Smooth muscle cell of the umbilical artery (primary cell): ENCODE measurements around the gene INTS12. TPM values are rescaled to one million over a fixed set of nuclear protein-coding genes. Genes with fewer than 3 reads are reported as not detected.

Experiments used
- total RNA-seq: library from RNA; depleted of rRNA; stranded (reverse); fragments of >200 nt; gene quantifications from 2 replicates; pipeline ENCODE4 v1.2.3, GENCODE V29; 2014

INTS12 gene
- total RNA-seq: 17.2 TPM in 2 replicates

GRCh38 chr4:105708181-105709080, at the start of gene INTS12, which contains the start of gene GSTCD:
INTS12 (minus strand) TSS chr4:105708689; CDS start chr4:105700005, 8,684 bp downstream.
GSTCD (plus strand) TSS chr4:105708784; CDS start chr4:105717614, 8,830 bp downstream.

Other genes starting within 250 kb of the INTS12 start
- gene PPA2, start 234.6 kb downstream of the INTS12 start, total RNA-seq: 71.3 and 72.5 TPM in 2 replicates
- gene ARHGEF38, start 156.1 kb downstream of the INTS12 start, total RNA-seq: not detected in 2 replicates
- 9.8 and 12.5 TPM in 2 replicates for gene GSTCD, start 95 bp upstream of the INTS12 start, total RNA-seq
- gene NPNT, start 186.8 kb upstream of the INTS12 start, total RNA-seq: 0.14 and 0.30 TPM in 2 replicates